Fibroblast of lung (primary cell): Measurements from ENCODE around the gene CHD5.

Experiments
- EZH2 ChIP-seq: IDR thresholded peaks from 2 replicates; pipeline ENCODE4 v1.5.1; 2012; ENCODE audit warnings: low read length, control low read depth, mild to moderate bottlenecking; ENCODE audit errors: missing control alignments
- TF ChIP-seq, protein P1 (sequence below), 2 donors: IDR thresholded peaks in 1 of 2; conservative IDR thresholded peaks in 1 of 2; 1 replicate in 1 of 2; 2 replicates in 1 of 2; pipeline ENCODE4 v1.5.1; 2011 to 2012; ENCODE audit warnings: low read length in 2 of 2, control low read depth in 1 of 2, inconsistent platforms in 1 of 2, low read depth in 1 of 2, mild to moderate bottlenecking in 1 of 2

DNA sequence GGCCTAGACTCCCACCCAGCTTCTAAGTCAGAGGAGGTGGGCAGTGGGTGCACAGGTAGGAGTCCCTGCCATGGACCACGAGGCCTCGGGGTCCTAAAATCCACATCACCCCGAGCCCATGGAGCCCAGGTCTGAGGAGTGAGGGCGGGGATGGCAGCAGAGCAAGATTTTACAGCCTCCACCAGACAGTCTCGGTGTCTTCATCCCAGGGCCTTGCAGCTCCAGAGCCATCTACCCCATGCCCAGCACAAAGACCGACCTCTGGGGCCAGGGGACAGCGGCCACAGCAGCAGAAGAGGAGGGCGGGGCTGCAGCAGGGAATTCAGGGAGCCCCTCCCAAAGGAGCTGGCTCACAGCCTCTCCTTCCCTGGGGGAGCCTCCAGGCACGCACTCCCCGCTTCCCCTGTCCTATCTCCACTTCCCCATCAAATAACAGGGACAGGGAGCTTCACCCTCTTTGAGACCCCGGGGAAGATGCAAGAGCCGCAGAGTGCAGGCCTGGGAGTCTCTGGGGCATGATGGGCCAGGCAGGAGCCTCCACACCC is 14.6 kb downstream of the CHD5 start:
- TF ChIP-seq, protein P1, sequence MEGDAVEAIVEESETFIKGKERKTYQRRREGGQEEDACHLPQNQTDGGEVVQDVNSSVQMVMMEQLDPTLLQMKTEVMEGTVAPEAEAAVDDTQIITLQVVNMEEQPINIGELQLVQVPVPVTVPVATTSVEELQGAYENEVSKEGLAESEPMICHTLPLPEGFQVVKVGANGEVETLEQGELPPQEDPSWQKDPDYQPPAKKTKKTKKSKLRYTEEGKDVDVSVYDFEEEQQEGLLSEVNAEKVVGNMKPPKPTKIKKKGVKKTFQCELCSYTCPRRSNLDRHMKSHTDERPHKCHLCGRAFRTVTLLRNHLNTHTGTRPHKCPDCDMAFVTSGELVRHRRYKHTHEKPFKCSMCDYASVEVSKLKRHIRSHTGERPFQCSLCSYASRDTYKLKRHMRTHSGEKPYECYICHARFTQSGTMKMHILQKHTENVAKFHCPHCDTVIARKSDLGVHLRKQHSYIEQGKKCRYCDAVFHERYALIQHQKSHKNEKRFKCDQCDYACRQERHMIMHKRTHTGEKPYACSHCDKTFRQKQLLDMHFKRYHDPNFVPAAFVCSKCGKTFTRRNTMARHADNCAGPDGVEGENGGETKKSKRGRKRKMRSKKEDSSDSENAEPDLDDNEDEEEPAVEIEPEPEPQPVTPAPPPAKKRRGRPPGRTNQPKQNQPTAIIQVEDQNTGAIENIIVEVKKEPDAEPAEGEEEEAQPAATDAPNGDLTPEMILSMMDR (conservative IDR thresholded peaks at IDR 0.05 in 1 of 2, IDR thresholded peaks at IDR 0.05 in 1 of 2; ENCODE audit: low read depth in 1 of 2, low read length in 2 of 2) = no peak
- no peak for TF ChIP-seq EZH2
